SU-DHL-6 (cell line): ENCODE measurements around the gene VWA1.

Source experiments
- H2AFZ ChIP-seq: fragments of 200-600 bp; sonication (generic); 2 replicates; pipeline ENCODE4 v1.6.1; 2014; ENCODE audit warnings: low read depth, mild to moderate bottlenecking, moderate library complexity, mixed read lengths, antibody characterized with exemption, low read length; ENCODE audit not compliant: severe bottlenecking
- H3F3A ChIP-seq: fragments of 200-600 bp; shearing (Covaris generic); 2 replicates; pipeline ENCODE4 v1.6.0; 2016; ENCODE audit warnings: antibody characterized with exemption, mild to moderate bottlenecking; ENCODE audit not compliant: insufficient read depth
- H3K27ac ChIP-seq: fragments of 200-600 bp; sonication (generic); 2 replicates; pipeline ENCODE4 v1.5.1; 2016; ENCODE audit warnings: low read depth, mild to moderate bottlenecking, low read length, moderate library complexity, mixed read lengths
- H3K27me3 ChIP-seq: fragments of 200-600 bp; sonication (generic), shearing (Covaris generic); 2 replicates; pipeline ENCODE4 v1.6.0; 2014; ENCODE audit warnings: mild to moderate bottlenecking, low read length
- H3K36me3 ChIP-seq: fragments of 200-600 bp; sonication (generic); 2 replicates; pipeline ENCODE4 v1.6.1; 2014; ENCODE audit warnings: mild to moderate bottlenecking, low read length, mixed read lengths
- H3K4me2 ChIP-seq: fragments of 300-600, 200-600 bp; shearing (Covaris generic), sonication (generic); 2 replicates; pipeline ENCODE4 v1.6.0; 2014; ENCODE audit warnings: low read length, low read depth, mild to moderate bottlenecking; ENCODE audit not compliant: poor library complexity, severe bottlenecking
- H3K4me3 ChIP-seq: fragments of 200-600 bp; sonication (generic); 2 replicates; pipeline ENCODE4 v1.5.1; 2014; ENCODE audit warnings: antibody characterized with exemption, low read length, mild to moderate bottlenecking, mixed read lengths; ENCODE audit not compliant: insufficient read depth, poor library complexity, severe bottlenecking
- H3K79me2 ChIP-seq: fragments of 200-600 bp; sonication (generic); 2 replicates; pipeline ENCODE4 v1.6.1; 2014; ENCODE audit warnings: mild to moderate bottlenecking, low read length, moderate library complexity; ENCODE audit not compliant: insufficient read depth
- H3K9ac ChIP-seq: fragments of 200-600 bp; sonication (generic); 2 replicates; pipeline ENCODE4 v1.7.0; 2014; ENCODE audit warnings: mild to moderate bottlenecking, low read length
- H3K9me2 ChIP-seq: fragments of 200-600 bp; sonication (generic); replicated peaks from 2 replicates; pipeline ENCODE4 v1.6.1; 2014; ENCODE audit warnings: low read length; ENCODE audit not compliant: insufficient read depth
- H3K9me3 ChIP-seq: fragments of 200-600 bp; sonication (generic); 2 replicates; pipeline ENCODE4 v1.6.1; 2014; ENCODE audit warnings: low read length, mixed read lengths; ENCODE audit not compliant: insufficient read depth
- H4K20me1 ChIP-seq: fragments of 200-600 bp; sonication (generic); 2 replicates; pipeline ENCODE4 v1.6.1; 2014; ENCODE audit warnings: low read depth, mild to moderate bottlenecking, antibody characterized with exemption, low read length, moderate library complexity, mixed read lengths
- EZH2phosphoT487 ChIP-seq: fragments of 200-600 bp; sonication (generic), shearing (Covaris generic); conservative IDR thresholded peaks from 2 replicates; pipeline ENCODE4 v1.6.1; 2018; ENCODE audit warnings: mild to moderate bottlenecking, antibody characterized with exemption, low read length, moderate library complexity, mixed read lengths
- TF ChIP-seq, protein P1 (sequence below): fragments of 200-600 bp; sonication (generic); IDR thresholded peaks from one replicate; pipeline ENCODE4 v1.5.1; 2017; ENCODE audit warnings: antibody characterized with exemption, mild to moderate bottlenecking, low read length, moderate library complexity; ENCODE audit not compliant: insufficient read depth, poor library complexity, severe bottlenecking

The VWA1 gene

DNA sequence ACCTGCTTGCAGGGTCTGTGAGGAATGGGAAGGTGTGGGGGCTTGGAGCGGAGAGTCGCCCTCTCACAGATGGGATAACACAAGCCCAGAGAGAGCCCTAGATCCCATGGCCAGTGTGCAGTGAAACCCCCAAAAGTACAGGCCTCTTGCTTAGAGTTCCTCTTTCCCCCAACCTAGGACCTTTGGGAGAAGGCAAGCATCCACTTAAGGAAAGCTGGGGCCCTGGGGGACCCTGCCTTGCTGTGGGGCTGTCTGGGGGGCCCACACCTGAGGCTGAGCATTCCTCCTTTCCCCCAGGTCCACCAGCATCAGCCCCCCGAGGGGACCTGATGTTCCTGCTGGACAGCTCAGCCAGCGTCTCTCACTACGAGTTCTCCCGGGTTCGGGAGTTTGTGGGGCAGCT, 1.1 kb downstream of the VWA1 start:
- H3K4me3 ChIP-seq, result no peak overlapping the region
- no peaks in the 10 kb centered on the region for H4K20me1 ChIP-seq
- no peak overlapping the region for H3K4me2 ChIP-seq
- no peaks in the 10 kb centered on the region for H3K79me2 ChIP-seq
- H3K36me3 ChIP-seq, result no peaks in the 10 kb centered on the region
- no peaks in the 10 kb centered on the region for H3F3A ChIP-seq
- H3K27me3 ChIP-seq, result no peaks in the 10 kb centered on the region
- H2AFZ ChIP-seq, result no peak overlapping the region
- no peaks in the 10 kb centered on the region for H3K9me2 ChIP-seq
- TF ChIP-seq, protein P1, sequence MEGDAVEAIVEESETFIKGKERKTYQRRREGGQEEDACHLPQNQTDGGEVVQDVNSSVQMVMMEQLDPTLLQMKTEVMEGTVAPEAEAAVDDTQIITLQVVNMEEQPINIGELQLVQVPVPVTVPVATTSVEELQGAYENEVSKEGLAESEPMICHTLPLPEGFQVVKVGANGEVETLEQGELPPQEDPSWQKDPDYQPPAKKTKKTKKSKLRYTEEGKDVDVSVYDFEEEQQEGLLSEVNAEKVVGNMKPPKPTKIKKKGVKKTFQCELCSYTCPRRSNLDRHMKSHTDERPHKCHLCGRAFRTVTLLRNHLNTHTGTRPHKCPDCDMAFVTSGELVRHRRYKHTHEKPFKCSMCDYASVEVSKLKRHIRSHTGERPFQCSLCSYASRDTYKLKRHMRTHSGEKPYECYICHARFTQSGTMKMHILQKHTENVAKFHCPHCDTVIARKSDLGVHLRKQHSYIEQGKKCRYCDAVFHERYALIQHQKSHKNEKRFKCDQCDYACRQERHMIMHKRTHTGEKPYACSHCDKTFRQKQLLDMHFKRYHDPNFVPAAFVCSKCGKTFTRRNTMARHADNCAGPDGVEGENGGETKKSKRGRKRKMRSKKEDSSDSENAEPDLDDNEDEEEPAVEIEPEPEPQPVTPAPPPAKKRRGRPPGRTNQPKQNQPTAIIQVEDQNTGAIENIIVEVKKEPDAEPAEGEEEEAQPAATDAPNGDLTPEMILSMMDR, result no peak
- no peak for TF ChIP-seq EZH2phosphoT487
- H3K9me3 ChIP-seq, result no peaks in the 10 kb centered on the region
- no peak overlapping the region for H3K9ac ChIP-seq
- H3K27ac ChIP-seq, result no peak overlapping the region

DNA sequence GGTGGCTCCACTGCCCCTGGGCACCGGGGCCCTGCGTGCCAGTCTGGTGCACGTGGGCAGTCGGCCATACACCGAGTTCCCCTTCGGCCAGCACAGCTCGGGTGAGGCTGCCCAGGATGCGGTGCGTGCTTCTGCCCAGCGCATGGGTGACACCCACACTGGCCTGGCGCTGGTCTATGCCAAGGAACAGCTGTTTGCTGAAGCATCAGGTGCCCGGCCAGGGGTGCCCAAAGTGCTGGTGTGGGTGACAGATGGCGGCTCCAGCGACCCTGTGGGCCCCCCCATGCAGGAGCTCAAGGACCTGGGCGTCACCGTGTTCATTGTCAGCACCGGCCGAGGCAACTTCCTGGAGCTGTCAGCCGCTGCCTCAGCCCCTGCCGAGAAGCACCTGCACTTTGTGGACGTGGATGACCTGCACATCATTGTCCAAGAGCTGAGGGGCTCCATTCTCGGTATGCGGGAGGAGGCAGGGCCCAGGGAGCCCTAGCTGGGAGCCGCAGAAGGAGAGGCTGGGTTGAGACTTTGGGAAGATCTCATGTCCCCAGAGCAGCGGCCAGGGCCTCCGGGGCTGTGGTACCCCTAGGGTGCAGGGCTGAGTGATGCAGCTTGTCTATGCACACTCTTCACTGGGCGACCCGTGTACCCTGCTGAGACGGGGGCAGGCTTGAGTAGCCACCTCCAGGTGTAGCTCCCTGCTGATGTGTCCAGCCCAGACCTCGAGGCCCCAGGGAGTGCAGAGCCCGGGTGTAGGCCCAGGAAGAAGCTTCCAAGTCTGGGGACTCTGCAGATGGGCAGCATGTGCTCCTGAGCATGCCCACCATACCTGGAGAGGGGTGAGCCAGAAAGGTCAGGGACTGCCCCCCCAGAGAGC, 1.8 kb downstream of the VWA1 start:
- H3K27ac ChIP-seq, result no peak overlapping the region
- H3K9me3 ChIP-seq, result no peaks in the 10 kb centered on the region
- H3K36me3 ChIP-seq, result no peaks in the 10 kb centered on the region
- TF ChIP-seq EZH2phosphoT487, result no peak
- TF ChIP-seq, protein P1, result no peak
- H3K9ac ChIP-seq, result no peak overlapping the region
- H3K27me3 ChIP-seq, result no peaks in the 10 kb centered on the region
- no peaks in the 10 kb centered on the region for H3K9me2 ChIP-seq
- no peak overlapping the region for H3K4me2 ChIP-seq
- no peaks in the 10 kb centered on the region for H4K20me1 ChIP-seq
- H2AFZ ChIP-seq, result no peak overlapping the region
- no peak overlapping the region for H3K4me3 ChIP-seq
- no peaks in the 10 kb centered on the region for H3K79me2 ChIP-seq
- no peaks in the 10 kb centered on the region for H3F3A ChIP-seq

DNA sequence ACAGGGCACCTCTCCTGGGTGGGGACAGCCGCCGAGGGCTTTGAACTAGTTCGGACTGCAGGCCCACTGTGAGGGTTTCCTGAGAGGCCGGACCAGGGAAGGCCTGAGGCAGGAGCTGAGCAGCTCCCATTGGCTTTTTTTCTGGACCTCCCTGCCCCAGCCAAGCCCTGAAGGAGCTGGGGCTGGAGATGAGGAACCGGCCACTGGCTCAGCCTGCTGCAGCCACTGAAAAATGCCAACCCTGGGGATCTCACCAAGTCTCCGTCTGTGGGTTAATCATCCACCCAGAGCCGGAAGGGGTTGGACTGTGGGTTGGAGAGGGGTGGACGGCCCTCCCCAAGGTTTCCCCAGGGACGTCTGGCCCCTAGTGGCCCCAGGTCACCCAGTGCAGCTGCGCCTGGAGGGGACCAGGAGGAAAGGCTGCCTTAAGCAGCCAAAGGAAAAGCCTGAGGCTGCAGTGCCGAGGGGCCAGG, 2.5 kb downstream of the VWA1 start:
- Histone ChIP-seq H3K4me3 (no peak overlapping the region), H3K9ac (no peak overlapping the region), H2AFZ (no peak overlapping the region), H3K9me3 (no peaks in the 10 kb centered on the region), H3K27me3 (no peaks in the 10 kb centered on the region), H3F3A (no peaks in the 10 kb centered on the region), H3K9me2 (no peaks in the 10 kb centered on the region), H4K20me1 (no peaks in the 10 kb centered on the region), H3K79me2 (no peaks in the 10 kb centered on the region), H3K27ac (no peak overlapping the region), H3K4me2 (no peak overlapping the region), H3K36me3 (no peaks in the 10 kb centered on the region)
- no peak for TF ChIP-seq EZH2phosphoT487
- TF ChIP-seq, protein P1, result no peak
